Prostate gland (tissue), 2 donors: ENCODE measurements around the gene MAVS. TPM values are rescaled to one million over a fixed set of nuclear protein-coding genes. Genes with fewer than 3 reads are reported as not detected.

Experiments
- DNase-seq: peaks from one replicate; pipeline ENCODE4 v3.0.0-alpha.2; 2019; ENCODE audit warnings: low spot score
- H3K27ac ChIP-seq, 2 donors: fragments of 200-600 bp; sonication (generic); 2 replicates each; pipeline ENCODE4 v1.5.1; 2017 to 2019
- H3K27me3 ChIP-seq: fragments of 200-600 bp; sonication (generic); replicated peaks from 2 replicates; pipeline ENCODE4 v1.5.1; 2019; ENCODE audit not compliant: insufficient read depth
- H3K36me3 ChIP-seq, 2 donors: fragments of 200-600 bp; sonication (generic); 1 replicate in 1 of 2; 2 replicates in 1 of 2; pipeline versions ENCODE4 v1.5.1 to v1.8.1; 2017 to 2019
- H3K4me1 ChIP-seq: fragments of 200-600 bp; sonication (generic); replicated peaks from 2 replicates; pipeline ENCODE4 v1.5.1; 2019
- H3K4me3 ChIP-seq, 2 donors: fragments of 200-600 bp; sonication (generic); 2 replicates each; pipeline ENCODE4 v1.5.1; 2017 to 2019
- H3K9me3 ChIP-seq: fragments of 200-600 bp; sonication (generic); 2 replicates; pipeline ENCODE4 v1.5.1; 2017
- POLR2A ChIP-seq: fragments of 450-650 bp; IDR thresholded peaks from one replicate; pipeline ENCODE4 v1.6.1; 2016; ENCODE audit warnings: antibody characterized with exemption, mild to moderate bottlenecking
- POLR2AphosphoS5 ChIP-seq: sonication (generic); formaldehyde crosslinking; IDR thresholded peaks from one replicate; pipeline ENCODE4 v1.6.1; 2017; ENCODE audit warnings: antibody characterized with exemption
- WGBS: methylation state at CpG from one replicate; pipeline ENCODE4 v1.1.5; 2018; 5-methylcytosine and 5-hydroxymethylcytosine counted together
- intact Hi-C: fragments of 100-400 bp; cut with DNase I; formaldehyde crosslinking; loops from one replicate; pipeline ENCODE4 v1.14.2; 2022
- microRNA counts, 2 donors: library from miRNA; unstranded; fragments of <30 nt; microRNA quantifications; one replicate each; lab custom pipeline; 2016 to 2017
- microRNA-seq: library from miRNA; unstranded; fragments of <30 nt; microRNA quantifications from one replicate; pipeline ENCODE4, GENCODE V29; 2016
- small RNA-seq, 2 donors: library from RNA; depleted of rRNA; stranded (forward); fragments of <200 nt; gene quantifications; one replicate each; pipeline ENCODE3, GENCODE V24; 2016
- total RNA-seq, 2 donors: library from RNA; depleted of rRNA; stranded (reverse); fragments of >200 nt; gene quantifications; one replicate each; pipeline ENCODE4 v1.1.0, GENCODE V29; 2016
- TF ChIP-seq, protein P1 (sequence below), 4 experiments: fragments of 200-600 bp in 2 of 4; fragments of 450-650 bp in 2 of 4; sonication (generic) in 2 of 4; IDR thresholded peaks; 1 replicate in 3 of 4; 2 replicates in 1 of 4; pipeline ENCODE4 v1.5.1; 2016 to 2019; ENCODE audit warnings: antibody characterized with exemption in 4 of 4, mild to moderate bottlenecking in 2 of 4, moderate library complexity in 2 of 4

The MAVS gene
- total RNA-seq, 2 donors from 2014 or later = 26.7 to 40.2 TPM

GRCh38 chr20:3924304-3925112, 77.9 kb downstream of the MAVS start:
- intact Hi-C loops = no loop called here
- Histone ChIP-seq H3K27ac (no peak overlapping the region), H3K36me3 (peaks cover 0 to 3% of the 10 kb centered on the region in 2 donors), H3K9me3 (no peaks in the 10 kb centered on the region), H3K27me3 (no peaks in the 10 kb centered on the region), H3K4me3 (no peak overlapping the region), H3K4me1 (peaks cover 7% of the 10 kb centered on the region)
- 76% methylated on average over 13 of the region's 13 CpGs for WGBS
- TF ChIP-seq, protein P1, sequence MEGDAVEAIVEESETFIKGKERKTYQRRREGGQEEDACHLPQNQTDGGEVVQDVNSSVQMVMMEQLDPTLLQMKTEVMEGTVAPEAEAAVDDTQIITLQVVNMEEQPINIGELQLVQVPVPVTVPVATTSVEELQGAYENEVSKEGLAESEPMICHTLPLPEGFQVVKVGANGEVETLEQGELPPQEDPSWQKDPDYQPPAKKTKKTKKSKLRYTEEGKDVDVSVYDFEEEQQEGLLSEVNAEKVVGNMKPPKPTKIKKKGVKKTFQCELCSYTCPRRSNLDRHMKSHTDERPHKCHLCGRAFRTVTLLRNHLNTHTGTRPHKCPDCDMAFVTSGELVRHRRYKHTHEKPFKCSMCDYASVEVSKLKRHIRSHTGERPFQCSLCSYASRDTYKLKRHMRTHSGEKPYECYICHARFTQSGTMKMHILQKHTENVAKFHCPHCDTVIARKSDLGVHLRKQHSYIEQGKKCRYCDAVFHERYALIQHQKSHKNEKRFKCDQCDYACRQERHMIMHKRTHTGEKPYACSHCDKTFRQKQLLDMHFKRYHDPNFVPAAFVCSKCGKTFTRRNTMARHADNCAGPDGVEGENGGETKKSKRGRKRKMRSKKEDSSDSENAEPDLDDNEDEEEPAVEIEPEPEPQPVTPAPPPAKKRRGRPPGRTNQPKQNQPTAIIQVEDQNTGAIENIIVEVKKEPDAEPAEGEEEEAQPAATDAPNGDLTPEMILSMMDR (IDR thresholded peaks at IDR 0.05) = no peak
- no peak for TF ChIP-seq POLR2AphosphoS5
- TF ChIP-seq POLR2A = no peak
- DNase-seq = no peak

- Histone ChIP-seq H3K27ac (no peak overlapping the region), H3K4me3 (no peak overlapping the region), H3K27me3 (no peaks in the 10 kb centered on the region), H3K4me1 (peaks cover 7% of the 10 kb centered on the region), H3K36me3 (peaks cover 0 to 3% of the 10 kb centered on the region in 2 donors), H3K9me3 (no peaks in the 10 kb centered on the region)
- intact Hi-C loops = no loop called here
- DNase-seq = no peak
- TF ChIP-seq, protein P1 (IDR thresholded peaks at IDR 0.05) = no peak
- TF ChIP-seq POLR2AphosphoS5 (no peak), POLR2A (no peak)
- WGBS = 93% methylated on average over 11 of the region's 11 CpGs
Measured at GRCh38 chr20:3925113-3925695, 78.6 kb downstream of the MAVS start.

MicroRNAs encoded within 50 kb of the gene (microRNA counts, 767-probe panel; counts per million panel counts)
- 0 to 431 counts per million in 2 donors for microRNA hsa-miR-103a-3p (lab: Ali Mortazavi, UCI)

Small RNA genes within 50 kb of the gene (microRNA-seq; reads per million reads assigned to microRNA genes)
- gene MIR103A2 (not detected), gene MIR103B2 (not detected)

Small RNA genes within 50 kb of the gene (small RNA-seq; reads per million reads assigned to genes)
- 1.2 to 1.4 reads per million in 2 donors for gene MIR103A2

Other genes with a start within 250 kb of the MAVS start
- gene GFRA4, start 183.4 kb upstream of the MAVS start, total RNA-seq = not detected
- 10 to 100 TPM; 18.2 to 38.3 TPM for gene ADAM33, start 164.8 kb upstream of the MAVS start, total RNA-seq
- gene SIGLEC1, start 134.2 kb upstream of the MAVS start, total RNA-seq = 1 to 10 TPM in 1 of 2 donors, under 1 TPM in 1; 0.32 to 5.3 TPM
- 1 to 10 TPM; 3.9 to 9.4 TPM for gene HSPA12B, start 114.1 kb upstream of the MAVS start, total RNA-seq
- gene ADISSP, start 79.1 kb upstream of the MAVS start, total RNA-seq = 10 to 100 TPM; 11.8 to 14.6 TPM
- 1 to 10 TPM in 1 of 2 donors, not detected in 1; 1.6 TPM for gene SPEF1, start 65.4 kb upstream of the MAVS start, total RNA-seq
- gene CENPB, start 60.1 kb upstream of the MAVS start, total RNA-seq = 10 to 100 TPM; 76.6 to 86.9 TPM
- gene CDC25B, start 50.5 kb upstream of the MAVS start, total RNA-seq = 10 to 100 TPM in 1 of 2 donors, 1 to 10 TPM in 1; 8.7 to 25.6 TPM
- 10 to 100 TPM; 21.1 to 28.0 TPM for gene AP5S1, start 26.3 kb upstream of the MAVS start, total RNA-seq
- 10 to 100 TPM; 49.7 to 53.9 TPM for gene PANK2, start 42.6 kb downstream of the MAVS start, total RNA-seq
- gene RNF24, start 168.7 kb downstream of the MAVS start, total RNA-seq = 10 to 100 TPM; 30.4 to 31.2 TPM